A673 (cell line): Measurements from ENCODE around the gene BBS7. TPM values are rescaled to one million over a fixed set of nuclear protein-coding genes. Genes with fewer than 3 reads are reported as not detected.

ENCODE experiments used
- BruUV-seq: library from RNA; stranded (reverse); fragments of 400-500 nt; replicated peaks from 2 replicates; lab custom pipeline; 2021; lab: Mats Ljungman, UMichigan
- CTCF ChIA-PET: fragments of 300-600 bp; sonication (Branson Sonifier 250); formaldehyde crosslinking; loops from one replicate; lab custom pipeline; 2022; ENCODE audit warnings: antibody characterized with exemption; lab: Charles Lee
- POLR2A ChIA-PET: fragments of 300-600 bp; sonication (Branson Sonifier 250); formaldehyde crosslinking; loops from one replicate; lab custom pipeline; 2022; ENCODE audit warnings: antibody characterized with exemption; ENCODE audit not compliant: low non-redundant PET; lab: Charles Lee
- DNase-seq: peaks from one replicate; pipeline ENCODE4 v3.0.0-alpha.2; 2015; ENCODE audit warnings: low spot score
- H3K27ac ChIP-seq: fragments of 200-600 bp; sonication (generic); 2 replicates; pipeline ENCODE4 v1.5.1; 2016; ENCODE audit warnings: mixed run types, low read depth, mild to moderate bottlenecking, mixed read lengths, antibody characterized with exemption, low read length; ENCODE audit not compliant: poor library complexity, severe bottlenecking
- H3K27me3 ChIP-seq: fragments of 200-600 bp; sonication (generic); replicated peaks from 2 replicates; pipeline ENCODE4 v1.6.1; 2017; ENCODE audit warnings: mixed run types, low read depth, mild to moderate bottlenecking, mixed read lengths, antibody characterized with exemption, low read length; ENCODE audit not compliant: insufficient read depth, poor library complexity
- H3K36me3 ChIP-seq: fragments of 200-600 bp; sonication (generic); 2 replicates; pipeline ENCODE4 v1.6.1; 2016; ENCODE audit warnings: mixed run types, mild to moderate bottlenecking, mixed read lengths, antibody characterized with exemption, low read length; ENCODE audit not compliant: insufficient read depth, poor library complexity, severe bottlenecking
- H3K4me1 ChIP-seq: fragments of 200-600 bp; sonication (generic); 2 replicates; pipeline ENCODE4 v1.6.1; 2017; ENCODE audit warnings: mixed run types, mild to moderate bottlenecking, mixed read lengths, antibody characterized with exemption, low read length; ENCODE audit not compliant: insufficient read depth, poor library complexity, severe bottlenecking
- H3K4me3 ChIP-seq: fragments of 200-600 bp; sonication (generic); 2 replicates; pipeline ENCODE4 v1.5.1; 2016; ENCODE audit warnings: low read depth, mixed run types, mild to moderate bottlenecking, mixed read lengths, low read length; ENCODE audit not compliant: poor library complexity, severe bottlenecking
- H3K9me3 ChIP-seq: fragments of 200-600 bp; sonication (generic); 2 replicates; pipeline ENCODE4 v1.6.1; 2016; ENCODE audit warnings: mixed run types, low read depth, mild to moderate bottlenecking, mixed read lengths, antibody characterized with exemption, low read length; ENCODE audit not compliant: poor library complexity, severe bottlenecking
- CTCF ChIP-seq: fragments of 300-800, 200-600 bp; sonication (generic); conservative IDR thresholded peaks from 2 replicates; pipeline ENCODE4 v1.5.1; 2017; ENCODE audit warnings: low read depth, mild to moderate bottlenecking, antibody characterized with exemption, low read length, moderate library complexity, mixed read lengths
- EZH2 ChIP-seq: fragments of 200-600 bp; sonication (generic); IDR thresholded peaks from 2 replicates; pipeline ENCODE4 v1.6.1; 2017; ENCODE audit warnings: borderline replicate concordance, low read depth, mild to moderate bottlenecking, mixed read lengths, antibody characterized with exemption, low read length; ENCODE audit not compliant: poor library complexity, severe bottlenecking
- intact Hi-C: fragments of 100-400 bp; cut with micrococcal nuclease; formaldehyde crosslinking; loops from one replicate; pipeline ENCODE4 v1.10.0; 2022; ENCODE audit not compliant: unreplicated experiment
- total RNA-seq: library from RNA; stranded (reverse); gene quantifications from 2 replicates; pipeline ENCODE4 v1.2.3, GENCODE V29; 2021

The BBS7 gene
- total RNA-seq, 1 experiment from 2014 or later = 26.7 TPM

GRCh38 chr4:121819216-121819965, 50.9 kb downstream of the BBS7 start:
- no peak overlapping the region for H3K4me3 ChIP-seq
- intact Hi-C loops = no loop called here
- no peaks in the 10 kb centered on the region for H3K27me3 ChIP-seq
- ChIA-PET CTCF (no interaction called here), POLR2A (no interaction called here)
- no peaks in the 10 kb centered on the region for H3K9me3 ChIP-seq
- DNase-seq = no peak
- peaks cover 16% of the 10 kb centered on the region for H3K4me1 ChIP-seq
- TF ChIP-seq EZH2 (no peak), CTCF (no peak)
- H3K36me3 ChIP-seq = peaks cover 82% of the 10 kb centered on the region
- no TSS peak for BruUV-seq
- no peak overlapping the region for H3K27ac ChIP-seq

DNA sequence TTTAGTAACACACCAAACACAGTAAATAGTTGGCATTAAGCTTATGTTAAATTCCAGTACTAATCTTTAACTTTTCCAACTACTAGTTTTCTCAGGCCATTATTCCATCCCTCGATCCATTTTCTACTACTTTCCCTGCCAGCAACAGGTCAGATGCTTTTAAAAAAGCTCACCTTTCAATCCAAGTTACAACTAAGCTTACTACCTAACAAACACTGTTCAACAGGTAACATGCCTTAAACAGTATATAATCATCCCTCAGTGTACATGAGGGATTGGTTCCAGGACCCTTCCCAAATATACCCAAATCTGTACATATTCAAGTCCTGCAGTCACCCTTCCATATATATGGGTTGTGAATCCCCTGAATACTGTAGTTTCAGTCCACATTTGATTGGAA, 52.1 kb downstream of the BBS7 start:
- CTCF ChIA-PET = no interaction called here
- Histone ChIP-seq H3K36me3 (peaks cover 94% of the 10 kb centered on the region), H3K4me3 (no peak overlapping the region), H3K9me3 (no peaks in the 10 kb centered on the region), H3K27me3 (no peaks in the 10 kb centered on the region), H3K4me1 (peaks cover 15% of the 10 kb centered on the region), H3K27ac (no peak overlapping the region)
- intact Hi-C loops = no loop called here
- BruUV-seq = no TSS peak
- POLR2A ChIA-PET = no interaction called here
- no peak for DNase-seq
- TF ChIP-seq EZH2 (no peak), CTCF (no peak)

DNA sequence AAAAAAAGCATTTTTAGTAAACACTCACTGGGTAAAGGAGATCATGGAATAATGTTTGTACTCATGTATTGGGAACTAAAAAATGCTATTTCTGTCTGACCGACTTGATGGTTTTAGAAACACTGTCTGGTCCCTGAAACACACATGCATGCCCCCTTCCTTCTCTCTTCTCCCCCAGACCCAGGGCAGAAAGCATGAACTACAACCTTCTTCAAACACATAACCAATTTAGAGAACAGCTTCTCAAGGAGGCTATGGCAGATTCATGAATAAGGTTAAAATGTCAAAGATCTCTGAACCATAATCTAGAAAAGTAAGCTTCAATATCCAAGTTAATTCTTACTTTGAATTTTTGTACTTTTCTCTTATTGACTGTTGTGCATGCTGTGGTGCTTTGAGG, 52.6 kb downstream of the BBS7 start:
- CTCF ChIA-PET = no interaction called here
- intact Hi-C loops = no loop called here

More for the DNA sequence above, 52.6 kb downstream of the BBS7 start:
- POLR2A ChIA-PET = no interaction called here
- Histone ChIP-seq H3K4me1 (peaks cover 15% of the 10 kb centered on the region), H3K27me3 (no peaks in the 10 kb centered on the region), H3K27ac (no peak overlapping the region), H3K4me3 (no peak overlapping the region), H3K36me3 (peaks cover 99% of the 10 kb centered on the region), H3K9me3 (no peaks in the 10 kb centered on the region)
- TF ChIP-seq CTCF (no peak), EZH2 (no peak)
- BruUV-seq = no TSS peak
- DNase-seq = no peak
